Common myeloid progenitor, CD34-positive (primary cell): Measurements from ENCODE around the gene RAB10.
A peak's percentile ranks its signal among the peaks of the same experiment; 100 is the strongest.

Experiments
- CTCF ChIA-PET: fragments of 350-600 bp; sonication (Branson Sonifier 250); formaldehyde crosslinking; loops from one replicate; lab custom pipeline; 2021; ENCODE audit warnings: antibody characterized with exemption; lab: Charles Lee
- POLR2A ChIA-PET: fragments of 350-600 bp; sonication (Branson Sonifier 250); formaldehyde crosslinking; loops from one replicate; lab custom pipeline; 2021; ENCODE audit warnings: antibody characterized with exemption; lab: Charles Lee
- DNase-seq, 3 donors: peaks; one replicate each; pipeline versions ENCODE4 v3.0.0 to v3.0.0-alpha.2; 2013
- H3K27ac ChIP-seq, 2 experiments: 1 replicate in 1 of 2; 2 replicates in 1 of 2; pipeline ENCODE4 v1.7.0; 2013; ENCODE audit warnings: inconsistent platforms in 2 of 2, low read length in 2 of 2, mild to moderate bottlenecking in 2 of 2, low read depth in 1 of 2, moderate library complexity in 1 of 2; ENCODE audit not compliant: severe bottlenecking in 2 of 2, insufficient read depth in 1 of 2, poor library complexity in 1 of 2
- H3K27me3 ChIP-seq, 5 experiments: replicated peaks in 2 of 5; 1 replicate in 3 of 5; 2 replicates in 2 of 5; pipeline versions ENCODE4 v1.6.1 to v1.7.0; 2013; ENCODE audit warnings: low read length in 4 of 5, mild to moderate bottlenecking in 2 of 5, moderate library complexity in 2 of 5, inconsistent platforms in 1 of 5; ENCODE audit not compliant: insufficient read depth in 5 of 5, control insufficient read depth in 4 of 5
- H3K36me3 ChIP-seq, 4 experiments: 1 replicate in 2 of 4; 2 replicates in 2 of 4; pipeline versions ENCODE4 v1.6.1 to v1.7.0; 2013; ENCODE audit warnings: low read length in 3 of 4, control low read depth in 1 of 4, mild to moderate bottlenecking in 1 of 4; ENCODE audit not compliant: control insufficient read depth in 4 of 4, insufficient read depth in 4 of 4
- H3K4me1 ChIP-seq, 4 experiments: 1 replicate in 3 of 4; 2 replicates in 1 of 4; pipeline versions ENCODE4 v1.6.1 to v1.7.1; 2013; ENCODE audit warnings: low read length in 3 of 4, mild to moderate bottlenecking in 3 of 4, control low read depth in 1 of 4, inconsistent platforms in 1 of 4, moderate library complexity in 1 of 4; ENCODE audit not compliant: control insufficient read depth in 4 of 4, insufficient read depth in 4 of 4; ENCODE audit errors: control extremely low read depth in 1 of 4
- H3K4me3 ChIP-seq, 7 experiments: 1 replicate in 4 of 7; 2 replicates in 3 of 7; pipeline versions ENCODE4 v1.5.1 to v1.7.0; 2013; ENCODE audit warnings: mild to moderate bottlenecking in 7 of 7, low read length in 6 of 7, moderate library complexity in 6 of 7, inconsistent platforms in 2 of 7, low read depth in 2 of 7, control low read depth in 1 of 7; ENCODE audit not compliant: insufficient read depth in 4 of 7, control insufficient read depth in 1 of 7; ENCODE audit errors: extremely low read depth in 1 of 7
- H3K9me3 ChIP-seq, 5 experiments: 1 replicate in 4 of 5; 2 replicates in 1 of 5; pipeline versions ENCODE4 v1.6.1 to v1.7.1; 2013; ENCODE audit warnings: low read length in 4 of 5, mild to moderate bottlenecking in 2 of 5, inconsistent platforms in 1 of 5, low read depth in 1 of 5, moderate library complexity in 1 of 5; ENCODE audit not compliant: control insufficient read depth in 4 of 5, insufficient read depth in 2 of 5; ENCODE audit errors: control extremely low read depth in 1 of 5
- WGBS: methylation state at CpG from one replicate; pipeline ENCODE4 v1.1.5; 2013; ENCODE audit not compliant: insufficient coverage; 5-methylcytosine and 5-hydroxymethylcytosine counted together

Gene RAB10

DNA sequence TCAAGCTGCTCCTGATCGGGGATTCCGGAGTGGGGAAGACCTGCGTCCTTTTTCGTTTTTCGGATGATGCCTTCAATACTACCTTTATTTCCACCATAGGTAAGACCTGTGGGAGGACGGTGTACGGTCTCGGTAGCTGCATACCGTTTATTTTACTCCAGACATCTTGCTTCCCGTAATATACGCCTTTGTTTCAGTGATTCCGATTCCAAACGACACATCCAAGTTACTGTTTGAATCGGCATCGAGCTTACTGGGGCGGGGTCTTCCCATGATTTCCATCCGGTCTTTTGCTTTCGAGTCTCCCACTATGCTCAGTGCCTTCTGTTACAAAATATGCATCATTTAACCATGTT lies 731 bp downstream of the RAB10 start:
- Histone ChIP-seq H3K36me3 (peaks cover 0 to 5% (median 3%) of the 10 kb centered on the region in 4 experiments), H3K4me1 (peaks cover 8 to 32% (median 29%) of the 10 kb centered on the region in 4 experiments), H3K9me3 (no peaks in the 10 kb centered on the region), H3K27me3 (no peaks in the 10 kb centered on the region), H3K4me3 (peak overlapping the region; percentile 83 to 100 (median 95)), H3K27ac (peak overlapping the region; percentile 80 to 94)
- peak in 1 of 3 donors; percentile 26 for DNase-seq
- WGBS, result under 1% methylated on average over 17 of the region's 18 CpGs
- ChIA-PET CTCF (interaction anchor here (0.7 to 1.6 kb wide), 9 partner anchors 8 to 84 kb away, joined by 3 to 5 read pairs (median 3); no protein-coding TSS in a partner anchor), POLR2A (interaction anchor here (0.7 to 1.2 kb wide), 3 partner anchors 8 to 132 kb away, joined by 3 read pairs; no protein-coding TSS in a partner anchor)

DNA sequence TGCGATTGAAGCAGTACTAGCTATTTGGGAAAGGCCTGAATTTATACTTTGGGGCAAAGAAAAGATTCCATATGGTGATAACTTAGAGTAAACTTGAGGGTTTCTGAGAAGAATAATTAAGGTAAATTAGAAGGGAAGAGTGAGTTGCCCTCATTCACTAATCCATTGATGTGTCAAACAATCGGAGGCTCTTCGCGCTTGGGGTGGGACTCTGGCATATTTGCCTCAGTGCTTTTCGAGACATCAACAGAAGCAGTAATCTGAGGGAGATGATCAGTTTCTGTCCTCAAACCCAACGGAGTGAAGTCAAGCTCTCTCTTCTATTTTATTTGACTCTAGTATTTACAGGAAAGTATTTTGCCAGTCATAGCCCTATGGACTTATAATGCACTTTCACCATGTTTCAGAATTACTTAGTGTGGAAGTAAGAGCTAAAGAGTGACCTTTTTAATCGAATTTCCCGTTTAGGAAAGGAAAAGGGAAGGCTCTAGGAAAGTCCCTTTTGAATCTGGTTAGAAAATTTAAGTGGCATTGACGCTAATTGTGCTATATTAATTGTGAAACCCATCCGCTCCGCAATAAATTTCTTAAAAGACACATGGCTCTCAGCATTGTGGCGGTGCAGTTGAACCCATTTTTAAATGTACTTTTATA lies 1.3 kb downstream of the RAB10 start:
- H3K27me3 ChIP-seq, result no peaks in the 10 kb centered on the region
- H3K9me3 ChIP-seq, result no peaks in the 10 kb centered on the region
- WGBS, result 4% methylated on average over 8 of the region's 12 CpGs
- H3K36me3 ChIP-seq, result peaks cover 0 to 10% (median 5%) of the 10 kb centered on the region in 4 experiments
- DNase-seq, result peak in 1 of 3 donors; percentile 11
- peak overlapping the region; percentile 80 to 94 for H3K27ac ChIP-seq
- peaks cover 8 to 32% (median 29%) of the 10 kb centered on the region in 4 experiments for H3K4me1 ChIP-seq
- ChIA-PET POLR2A (interaction anchor here (1.0 to 1.2 kb wide), 2 partner anchors 102 to 132 kb away, joined by 3 read pairs; no protein-coding TSS in a partner anchor), CTCF (interaction anchor here (0.8 to 1.6 kb wide), 7 partner anchors 8 to 84 kb away, joined by 3 to 5 read pairs (median 3); no protein-coding TSS in a partner anchor)
- H3K4me3 ChIP-seq, result peak overlapping the region; percentile 83 to 100 (median 95)

- no peak overlapping the region for H3K27ac ChIP-seq
- no peaks in the 10 kb centered on the region for H3K9me3 ChIP-seq
- peaks cover 0 to 13% (median 8%) of the 10 kb centered on the region in 4 experiments for H3K36me3 ChIP-seq
- ChIA-PET POLR2A (no interaction called here), CTCF (interaction anchor here (0.7 to 1.4 kb wide), 3 partner anchors 13 to 21 kb away, joined by 3 to 4 read pairs (median 3); no protein-coding TSS in a partner anchor)
- H3K27me3 ChIP-seq, result no peaks in the 10 kb centered on the region
- peak overlapping the region in 1 of 7 experiments; percentile 8 for H3K4me3 ChIP-seq
- peaks cover 11 to 34% (median 26%) of the 10 kb centered on the region in 4 experiments for H3K4me1 ChIP-seq
- no peak for DNase-seq
- no CpG with 5 or more reads among the region's 9 CpGs for WGBS
These were observed 5.9 kb downstream of the RAB10 start for GRCh38 chr2:26039603-26040323.

DNA sequence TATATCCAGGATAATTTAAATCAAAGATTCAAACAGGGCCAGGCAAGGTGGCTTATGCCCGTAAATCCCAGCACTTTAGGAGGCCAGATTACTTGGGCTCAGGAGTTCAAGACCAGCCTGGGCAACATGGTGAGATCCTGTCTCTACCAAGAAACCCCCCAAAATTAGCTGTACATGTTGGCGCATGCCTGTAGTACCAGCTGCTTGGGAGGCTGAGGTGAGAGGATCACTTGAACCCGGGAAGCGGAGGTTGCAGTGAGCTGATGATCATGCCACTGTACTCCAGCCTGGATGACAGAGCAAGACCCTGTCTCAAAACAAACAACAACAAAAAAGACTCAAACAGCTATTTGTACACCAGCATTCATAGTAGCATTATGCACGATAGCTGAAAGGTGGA lies 9.2 kb downstream of the RAB10 start:
- DNase-seq, result no peak
- Histone ChIP-seq H3K27me3 (no peaks in the 10 kb centered on the region), H3K4me3 (no peak overlapping the region), H3K27ac (no peak overlapping the region), H3K4me1 (peaks cover 3 to 17% (median 7%) of the 10 kb centered on the region in 4 experiments), H3K36me3 (peaks cover 0 to 16% (median 7%) of the 10 kb centered on the region in 4 experiments), H3K9me3 (no peaks in the 10 kb centered on the region)
- CTCF ChIA-PET, result interaction anchor here (0.7 to 1.7 kb wide), 5 partner anchors 8 to 30 kb away, joined by 3 to 6 read pairs (median 3); partner anchors contain the start of gene RAB10
- POLR2A ChIA-PET, result interaction anchor here (1.0 kb wide), 1 partner anchor 9 kb away, joined by 3 read pairs; no protein-coding TSS in a partner anchor
- 100% methylated on average over 2 of the region's 5 CpGs for WGBS

DNA sequence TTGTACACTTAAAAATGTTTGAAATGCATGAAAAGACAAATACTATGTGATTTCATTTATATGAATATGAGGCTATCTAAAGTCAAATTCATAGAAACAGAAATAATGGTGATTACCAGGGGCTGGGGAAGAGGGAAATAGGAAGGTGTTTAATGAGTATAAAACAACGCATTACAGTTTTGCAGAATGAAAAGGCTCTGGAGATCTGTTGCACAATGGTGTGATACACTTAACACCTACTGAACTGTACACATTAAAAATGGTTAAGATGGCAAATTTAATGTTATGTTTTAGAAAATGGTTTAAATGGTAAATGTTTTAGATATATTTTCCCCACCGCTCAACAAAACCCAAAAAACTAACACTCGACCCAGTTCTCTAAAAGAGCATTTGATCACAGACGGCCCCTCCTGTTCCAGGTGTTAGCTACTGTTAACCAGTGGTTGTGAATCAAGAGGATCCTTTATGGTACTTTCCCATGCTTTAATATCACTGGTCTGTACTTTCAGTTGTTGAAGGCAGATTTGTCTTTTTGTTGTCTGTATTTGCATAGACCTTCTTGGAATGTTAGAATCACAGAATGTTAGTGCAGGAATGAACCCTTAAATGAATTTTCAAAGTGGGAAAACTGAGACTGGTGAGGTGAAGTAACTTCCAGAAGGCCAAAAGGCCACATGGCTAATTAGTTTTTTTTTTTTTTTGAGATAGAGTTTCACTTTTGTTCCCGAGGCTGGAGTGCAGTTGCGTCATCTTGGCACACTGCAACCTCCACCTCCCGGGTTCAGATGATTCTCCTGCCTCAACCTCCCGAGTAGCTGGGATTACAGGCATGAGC lies 10.2 kb downstream of the RAB10 start:
- Histone ChIP-seq H3K27ac (peak overlapping the region in 1 of 2 experiments; percentile 62), H3K27me3 (no peaks in the 10 kb centered on the region), H3K36me3 (peaks cover 0 to 16% (median 5%) of the 10 kb centered on the region in 4 experiments), H3K4me1 (peaks cover 3 to 17% (median 7%) of the 10 kb centered on the region in 4 experiments), H3K9me3 (no peaks in the 10 kb centered on the region), H3K4me3 (peak overlapping the region in 2 of 7 experiments; percentile 61 to 63)
- CTCF ChIA-PET, result interaction anchor here (1.2 kb wide), 1 partner anchor 9 kb away, joined by 3 read pairs; no protein-coding TSS in a partner anchor
- WGBS, result 41% methylated on average over 6 of the region's 8 CpGs
- POLR2A ChIA-PET, result no interaction called here
- DNase-seq, result peak in 2 of 3 donors; percentile 55 to 59

- Histone ChIP-seq H3K4me1 (peaks cover 3 to 19% (median 7%) of the 10 kb centered on the region in 4 experiments), H3K4me3 (no peak overlapping the region), H3K27me3 (no peaks in the 10 kb centered on the region), H3K9me3 (no peaks in the 10 kb centered on the region), H3K27ac (no peak overlapping the region), H3K36me3 (peaks cover 0 to 6% (median 1%) of the 10 kb centered on the region in 4 experiments)
- ChIA-PET CTCF (interaction anchor here (0.9 to 2.0 kb wide), 3 partner anchors 12 to 66 kb away, joined by 3 to 4 read pairs (median 4); partner anchors contain the start of gene KIF3C), POLR2A (interaction anchor here (0.6 kb wide), 1 partner anchor 32 kb away, joined by 5 read pairs; no protein-coding TSS in a partner anchor)
- no peak for DNase-seq
- WGBS, result no CpG with 5 or more reads among the region's 3 CpGs
These were observed 14.9 kb downstream of the RAB10 start for GRCh38 chr2:26048791-26049190.
